Mesodermal cell (in vitro differentiated cells): ENCODE results near the gene TTC27.

Experiments
- H3K27ac ChIP-seq: 2 replicates; pipeline ENCODE4 v1.7.0; 2013; ENCODE audit warnings: mild to moderate bottlenecking, low read depth, low read length, moderate library complexity; ENCODE audit not compliant: severe bottlenecking
- H3K36me3 ChIP-seq: 2 replicates; pipeline ENCODE4 v1.7.1; 2013; ENCODE audit warnings: mild to moderate bottlenecking, low read length, moderate library complexity; ENCODE audit not compliant: control insufficient read depth, insufficient read depth
- H3K4me1 ChIP-seq: one replicate; pipeline ENCODE4 v1.7.1; 2013; ENCODE audit warnings: mild to moderate bottlenecking, low read length; ENCODE audit not compliant: insufficient read depth, control insufficient read depth, poor library complexity, severe bottlenecking
- H3K4me3 ChIP-seq: 2 replicates; pipeline ENCODE4 v1.7.0; 2013; ENCODE audit warnings: low read length, control low read depth, mild to moderate bottlenecking; ENCODE audit not compliant: insufficient read depth, poor library complexity, severe bottlenecking; ENCODE audit errors: extremely low read depth
- H3K9me3 ChIP-seq: 2 replicates; pipeline ENCODE4 v1.7.1; 2013; ENCODE audit warnings: mild to moderate bottlenecking, low read length, moderate library complexity; ENCODE audit not compliant: control insufficient read depth
- WGBS, 2 experiments: methylation state at CpG; one replicate each; pipeline ENCODE4 v1.1.5; 2013; ENCODE audit warnings: missing lambda C conversion rate in 2 of 2; ENCODE audit not compliant: insufficient coverage in 2 of 2; 5-methylcytosine and 5-hydroxymethylcytosine counted together

The TTC27 gene

DNA sequence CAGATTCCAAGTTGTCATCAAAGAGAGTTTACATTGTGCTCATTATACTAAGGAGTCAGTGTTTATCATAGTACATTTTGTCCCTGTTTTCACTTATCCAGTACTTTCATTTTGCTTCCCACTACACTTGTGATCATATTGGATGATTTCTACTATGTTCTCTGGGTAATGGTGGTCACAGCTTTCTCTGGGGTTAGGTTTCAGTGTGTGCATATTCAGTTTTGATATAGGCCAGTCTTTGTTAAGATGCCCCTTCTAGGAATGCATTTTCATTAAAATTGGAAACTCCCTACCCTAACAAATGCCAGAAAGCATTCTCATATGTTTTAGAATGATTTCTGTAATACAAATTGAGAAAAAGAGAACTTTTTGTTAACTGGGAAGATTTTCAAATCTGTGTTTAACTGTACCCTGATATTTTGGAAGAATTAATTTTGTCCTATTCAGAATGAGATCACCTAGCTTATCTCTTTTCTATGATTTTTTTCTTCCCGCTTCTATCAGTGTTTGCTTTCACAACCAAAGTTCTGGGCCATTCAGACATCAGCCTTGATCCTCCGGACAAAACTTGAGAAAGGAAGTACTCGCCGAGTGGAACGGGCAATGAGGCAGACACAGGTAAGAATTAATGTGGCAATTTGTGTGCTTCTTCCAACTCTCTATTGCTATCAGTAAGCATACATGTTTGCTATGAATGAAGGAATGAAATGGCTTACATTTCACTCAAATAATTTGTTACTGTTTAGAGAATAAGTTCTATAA, 74.6 kb downstream of the TTC27 start:
- no peaks in the 10 kb centered on the region for H3K4me1 ChIP-seq
- 93 to 96% methylated on average over 3 to 5 of the region's 5 CpGs for WGBS, 2 experiments
- H3K27ac ChIP-seq, result no peak overlapping the region
- H3K4me3 ChIP-seq, result no peak overlapping the region
- H3K9me3 ChIP-seq, result no peaks in the 10 kb centered on the region
- H3K36me3 ChIP-seq, result no peaks in the 10 kb centered on the region

DNA sequence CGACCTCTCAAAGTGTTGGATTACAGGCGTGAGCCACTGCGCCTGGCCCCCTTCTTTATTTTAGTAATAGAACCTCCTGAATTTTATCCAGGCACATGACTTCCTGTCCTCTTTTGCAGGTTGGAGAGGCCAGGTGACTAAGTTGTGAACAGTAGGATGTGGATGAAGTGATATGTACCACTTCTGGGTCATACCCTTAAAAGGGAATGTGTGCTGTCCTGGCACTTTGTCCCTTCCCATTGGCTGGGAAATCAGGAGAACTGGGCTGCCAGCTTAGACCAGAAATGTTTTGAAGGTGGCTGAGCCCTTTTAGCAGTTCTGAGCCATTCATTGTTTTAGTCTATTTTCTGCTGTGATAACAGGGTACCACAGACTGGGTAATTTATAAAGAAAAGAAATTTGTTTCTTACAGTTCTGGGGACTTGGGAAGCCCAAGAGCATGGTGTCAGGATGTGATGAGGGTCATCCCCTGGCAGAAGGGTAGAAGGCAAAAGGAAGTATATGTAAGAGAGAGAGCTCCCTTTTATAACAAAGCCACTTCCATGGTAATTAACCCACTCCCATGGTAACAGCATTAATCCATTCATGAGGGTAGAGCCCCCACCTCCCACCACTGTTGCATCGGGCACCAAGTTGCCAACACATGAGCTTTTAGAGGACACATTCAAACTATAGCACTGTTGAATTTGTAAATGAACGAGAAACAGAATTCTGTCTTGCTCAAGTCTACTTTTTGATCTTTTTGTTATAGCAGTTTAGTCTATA, 79.1 kb downstream of the TTC27 start:
- no peak overlapping the region for H3K27ac ChIP-seq
- WGBS, 2 experiments, result 100% methylated on average over 1 of the region's 5 CpGs
- no peaks in the 10 kb centered on the region for H3K4me1 ChIP-seq
- H3K4me3 ChIP-seq, result no peak overlapping the region
- H3K36me3 ChIP-seq, result no peaks in the 10 kb centered on the region
- no peaks in the 10 kb centered on the region for H3K9me3 ChIP-seq

DNA sequence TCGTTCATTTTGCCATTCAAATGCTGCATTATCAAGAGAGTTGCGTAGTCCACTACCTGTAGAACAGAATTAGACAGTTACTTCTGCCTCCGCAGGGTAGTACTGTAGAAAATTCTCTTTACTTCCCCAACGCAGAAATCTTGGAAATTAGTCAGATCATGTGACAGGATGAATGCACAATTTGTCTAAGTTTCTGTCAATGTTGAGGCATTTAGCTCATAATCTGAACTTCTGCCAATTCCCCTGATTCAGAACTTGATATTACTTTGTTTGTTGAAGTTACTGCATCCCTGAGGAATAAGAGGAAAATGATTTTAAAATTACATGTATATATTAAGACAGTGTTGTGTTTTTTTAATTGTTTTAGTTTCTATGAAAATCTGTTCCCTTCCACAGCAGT, 83.4 kb downstream of the TTC27 start:
- Histone ChIP-seq H3K4me1 (no peaks in the 10 kb centered on the region), H3K9me3 (no peaks in the 10 kb centered on the region), H3K36me3 (peaks cover 4% of the 10 kb centered on the region), H3K4me3 (no peak overlapping the region), H3K27ac (no peak overlapping the region)
- 81 to 100% methylated on average over 1 to 2 of the region's 4 CpGs for WGBS, 2 experiments

GRCh38 chr2:32711908-32712501, 84.2 kb downstream of the TTC27 start:
- Histone ChIP-seq H3K36me3 (peaks cover 4% of the 10 kb centered on the region), H3K4me3 (no peak overlapping the region), H3K27ac (no peak overlapping the region), H3K9me3 (no peaks in the 10 kb centered on the region), H3K4me1 (no peaks in the 10 kb centered on the region)
- no CpG with 5 or more reads among the region's 4 CpGs for WGBS, 2 experiments

- Histone ChIP-seq H3K4me3 (no peak overlapping the region), H3K36me3 (peaks cover 4% of the 10 kb centered on the region), H3K9me3 (no peaks in the 10 kb centered on the region), H3K27ac (no peak overlapping the region), H3K4me1 (no peaks in the 10 kb centered on the region)
- WGBS, 2 experiments, result 95% methylated on average over 2 of the region's 2 CpGs; no CpG with 5 or more reads in 1 of the 2 experiments
These were observed 85.0 kb downstream of the TTC27 start for GRCh38 chr2:32712870-32713269.

- H3K9me3 ChIP-seq, result no peaks in the 10 kb centered on the region
- no peak overlapping the region for H3K4me3 ChIP-seq
- no peaks in the 10 kb centered on the region for H3K4me1 ChIP-seq
- no CpG with 5 or more reads among the region's 1 CpG for WGBS, 2 experiments
- H3K36me3 ChIP-seq, result peaks cover 4% of the 10 kb centered on the region
- H3K27ac ChIP-seq, result no peak overlapping the region
These were observed 86.7 kb downstream of the TTC27 start for GRCh38 chr2:32714521-32714920.

GRCh38 chr2:32715391-32715841, 87.6 kb downstream of the TTC27 start:
- Histone ChIP-seq H3K36me3 (peaks cover 4% of the 10 kb centered on the region), H3K4me1 (no peaks in the 10 kb centered on the region), H3K9me3 (no peaks in the 10 kb centered on the region), H3K4me3 (no peak overlapping the region), H3K27ac (no peak overlapping the region)
- 93% methylated on average over 3 of the region's 4 CpGs; no CpG with 5 or more reads in 1 of the 2 experiments for WGBS, 2 experiments

GRCh38 chr2:32715981-32716380, 88.1 kb downstream of the TTC27 start:
- WGBS, 2 experiments, result 100% methylated on average over 1 of the region's 1 CpG
- peaks cover 4% of the 10 kb centered on the region for H3K36me3 ChIP-seq
- no peak overlapping the region for H3K4me3 ChIP-seq
- no peaks in the 10 kb centered on the region for H3K4me1 ChIP-seq
- no peaks in the 10 kb centered on the region for H3K9me3 ChIP-seq
- no peak overlapping the region for H3K27ac ChIP-seq

DNA sequence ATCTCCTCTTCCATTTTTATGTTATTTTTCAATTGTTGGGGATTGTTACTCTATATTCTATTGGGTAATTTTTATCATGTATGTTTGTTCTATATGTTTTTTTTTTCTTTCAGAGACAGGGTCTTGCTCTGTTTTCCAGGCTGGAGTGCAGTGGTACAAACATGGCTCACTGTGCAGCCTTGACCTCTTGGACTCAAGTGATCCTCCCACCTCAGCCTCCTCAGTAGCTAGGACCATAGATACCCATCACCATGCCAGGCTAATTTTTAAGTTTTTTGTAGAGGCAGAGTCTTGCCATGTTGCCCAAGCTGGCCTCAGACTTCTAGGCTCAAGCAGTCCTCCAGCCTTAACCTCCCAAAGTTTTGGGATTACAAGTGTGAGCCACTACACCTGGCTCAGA, 88.7 kb downstream of the TTC27 start:
- no peaks in the 10 kb centered on the region for H3K4me1 ChIP-seq
- H3K36me3 ChIP-seq, result peaks cover 4% of the 10 kb centered on the region
- H3K4me3 ChIP-seq, result no peak overlapping the region
- no peak overlapping the region for H3K27ac ChIP-seq
- H3K9me3 ChIP-seq, result no peaks in the 10 kb centered on the region

DNA sequence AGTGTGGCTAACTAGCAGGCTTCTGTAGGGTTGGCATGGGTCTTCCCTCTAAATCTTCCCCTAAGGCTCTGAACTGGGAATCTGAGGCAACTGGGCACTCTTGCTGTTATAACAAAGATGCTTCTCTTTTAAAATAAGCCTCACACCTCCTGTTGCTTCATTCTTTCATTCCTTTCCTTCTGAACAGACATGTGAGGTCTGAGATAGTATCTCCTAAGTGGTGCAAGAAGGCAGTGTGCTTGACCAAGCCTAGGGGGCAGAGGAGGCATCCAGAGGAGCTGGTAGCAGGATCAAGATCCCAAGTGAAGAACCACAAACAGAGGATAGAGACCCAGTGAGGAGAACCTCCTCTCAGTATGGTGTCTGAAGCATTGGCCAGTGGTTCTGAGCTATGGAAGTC, 90.9 kb downstream of the TTC27 start:
- H3K9me3 ChIP-seq, result no peaks in the 10 kb centered on the region

DNA sequence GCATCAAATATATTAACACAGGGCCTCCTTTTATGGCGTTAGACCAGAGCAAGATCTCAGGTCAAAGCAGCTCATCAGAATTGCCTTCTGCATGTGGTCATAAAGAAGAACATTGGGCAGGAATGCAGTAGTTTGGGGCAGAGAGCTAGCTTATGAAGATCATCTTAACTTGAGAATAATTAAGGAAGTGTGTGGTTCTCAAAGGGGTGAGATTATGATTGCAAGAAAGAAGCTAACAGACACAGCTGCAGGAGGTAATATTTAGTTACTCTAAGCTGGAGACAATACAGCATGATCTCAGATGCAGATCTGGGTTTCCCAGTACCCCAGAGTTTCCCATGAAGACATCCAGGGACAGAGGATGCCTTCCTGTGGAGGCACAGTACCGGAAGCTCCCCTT, 91.6 kb downstream of the TTC27 start:
- Histone ChIP-seq H3K4me3 (no peak overlapping the region), H3K27ac (no peak overlapping the region), H3K4me1 (no peaks in the 10 kb centered on the region), H3K9me3 (no peaks in the 10 kb centered on the region), H3K36me3 (no peaks in the 10 kb centered on the region)
- 100% methylated on average over 1 of the region's 2 CpGs; no CpG with 5 or more reads in 1 of the 2 experiments for WGBS, 2 experiments

More for the DNA sequence above, 90.9 kb downstream of the TTC27 start:
- peaks cover 2% of the 10 kb centered on the region for H3K36me3 ChIP-seq
- no peaks in the 10 kb centered on the region for H3K4me1 ChIP-seq
- H3K27ac ChIP-seq, result no peak overlapping the region
- no peak overlapping the region for H3K4me3 ChIP-seq
